ENCODE results near the gene SPAG17.

Gene SPAG17

GRCh38 chr1:118190561-118190960, 5.5 kb upstream of the SPAG17 start:
- TF ChIP-seq ZNF274 (IDR thresholded peaks at IDR 0.05; ENCODE audit: low read depth, low read length): no peak
- no peak overlapping the region for H3K4me3 ChIP-seq (ENCODE audit: low read length)

- H3K4me3 ChIP-seq (ENCODE audit: low read length): no peak overlapping the region
- TF ChIP-seq ZNF274 (IDR thresholded peaks at IDR 0.05; ENCODE audit: low read depth, low read length): no peak
Observed at GRCh38 chr1:118189564-118189963, 4.5 kb upstream of the SPAG17 start.

- TF ChIP-seq ZNF274 (IDR thresholded peaks at IDR 0.05; ENCODE audit: low read depth, low read length): no peak
Observed at GRCh38 chr1:118188411-118188810, 3.4 kb upstream of the SPAG17 start.

GRCh38 chr1:118186026-118186425, 998 bp upstream of the SPAG17 start:
- H3K4me3 ChIP-seq (ENCODE audit: low read length): no peak overlapping the region
- no peak for TF ChIP-seq ZNF274 (IDR thresholded peaks at IDR 0.05; ENCODE audit: low read depth, low read length)

More at GRCh38 chr1:118188411-118188810, 3.4 kb upstream of the SPAG17 start:
- no peak overlapping the region for H3K4me3 ChIP-seq (ENCODE audit: low read length)

GRCh38 chr1:118184739-118185083, 317 bp downstream of the SPAG17 start:
- no peak overlapping the region for H3K4me3 ChIP-seq (ENCODE audit: low read length)
- TF ChIP-seq ZNF274 (IDR thresholded peaks at IDR 0.05; ENCODE audit: low read depth, low read length): no peak

- no peak for TF ChIP-seq ZNF274 (IDR thresholded peaks at IDR 0.05; ENCODE audit: low read depth, low read length)
- H3K4me3 ChIP-seq (ENCODE audit: low read length): no peak overlapping the region
Observed at GRCh38 chr1:118183586-118183985, 1.4 kb downstream of the SPAG17 start.

GRCh38 chr1:118177998-118178397, 7.0 kb downstream of the SPAG17 start:
- no peak for TF ChIP-seq ZNF274 (IDR thresholded peaks at IDR 0.05; ENCODE audit: low read depth, low read length)
- H3K4me3 ChIP-seq (ENCODE audit: low read length): no peak overlapping the region

GRCh38 chr1:118169016-118169415, 16.0 kb downstream of the SPAG17 start:
- no peak overlapping the region for H3K4me3 ChIP-seq (ENCODE audit: low read length)
- no peak for TF ChIP-seq ZNF274 (IDR thresholded peaks at IDR 0.05; ENCODE audit: low read depth, low read length)

GRCh38 chr1:118160806-118161205, 24.2 kb downstream of the SPAG17 start:
- no peak for TF ChIP-seq ZNF274 (IDR thresholded peaks at IDR 0.05; ENCODE audit: low read depth, low read length)
- no peak overlapping the region for H3K4me3 ChIP-seq (ENCODE audit: low read length)

- H3K4me3 ChIP-seq (ENCODE audit: low read length): no peak overlapping the region
- no peak for TF ChIP-seq ZNF274 (IDR thresholded peaks at IDR 0.05; ENCODE audit: low read depth, low read length)
Observed at GRCh38 chr1:118159569-118159968, 25.5 kb downstream of the SPAG17 start.

- no peak for TF ChIP-seq ZNF274 (IDR thresholded peaks at IDR 0.05; ENCODE audit: low read depth, low read length)
- H3K4me3 ChIP-seq (ENCODE audit: low read length): no peak overlapping the region
Observed at GRCh38 chr1:118158924-118159323, 26.1 kb downstream of the SPAG17 start.

GRCh38 chr1:118157506-118157905, 27.5 kb downstream of the SPAG17 start:
- TF ChIP-seq ZNF274 (IDR thresholded peaks at IDR 0.05; ENCODE audit: low read depth, low read length): no peak
- H3K4me3 ChIP-seq (ENCODE audit: low read length): no peak overlapping the region

GRCh38 chr1:118155106-118155505, 29.9 kb downstream of the SPAG17 start:
- no peak overlapping the region for H3K4me3 ChIP-seq (ENCODE audit: low read length)
- no peak for TF ChIP-seq ZNF274 (IDR thresholded peaks at IDR 0.05; ENCODE audit: low read depth, low read length)

GRCh38 chr1:118154220-118154619, 30.8 kb downstream of the SPAG17 start:
- H3K4me3 ChIP-seq (ENCODE audit: low read length): no peak overlapping the region
- TF ChIP-seq ZNF274 (IDR thresholded peaks at IDR 0.05; ENCODE audit: low read depth, low read length): no peak

GRCh38 chr1:118151312-118151937, 33.6 kb downstream of the SPAG17 start:
- H3K4me3 ChIP-seq (ENCODE audit: low read length): no peak overlapping the region
- no peak for TF ChIP-seq ZNF274 (IDR thresholded peaks at IDR 0.05; ENCODE audit: low read depth, low read length)

- H3K4me3 ChIP-seq (ENCODE audit: low read length): no peak overlapping the region
- TF ChIP-seq ZNF274 (IDR thresholded peaks at IDR 0.05; ENCODE audit: low read depth, low read length): no peak
Observed at GRCh38 chr1:118149799-118150198, 35.2 kb downstream of the SPAG17 start.

Data from GM08714 (cell line).